HepG2 (cell line): ENCODE results near the gene PCDHAC1. TPM values are rescaled to one million over a fixed set of nuclear protein-coding genes. Genes with fewer than 3 reads are reported as not detected.

Experiments
- ATAC-seq: fragments of 200-7000 bp; cut with Tn5 transposase; 3 replicates; pipeline ENCODE4 v1.9.1; 2020; ENCODE audit warnings: mild to moderate bottlenecking, moderate library complexity
- BruUV-seq: library from RNA; stranded (reverse); fragments of 400-500 nt; replicated peaks from 2 replicates; lab custom pipeline; 2021; lab: Mats Ljungman, UMichigan
- CTCF ChIA-PET: fragments of 300-600 bp; formaldehyde crosslinking; extraction: SDS; loops from one replicate; lab custom pipeline; 2021; ENCODE audit warnings: low total read pairs, inconsistent platforms, low intra/inter-chr PET ratio; lab: Yijun Ruan, JAX
- POLR2A ChIA-PET: fragments of 350-600 bp; sonication (Branson Sonifier 250); formaldehyde crosslinking; loops from one replicate; lab custom pipeline; 2020; ENCODE audit warnings: antibody characterized with exemption, inconsistent platforms; lab: Yijun Ruan, JAX
- DNase-seq: peaks from one replicate; pipeline ENCODE4 v3.0.0-alpha.2; 2015; ENCODE audit warnings: low spot score
- FAIRE-seq: peaks from 3 replicates; lab custom pipeline; 2011; peaks lifted over from hg19 to GRCh38; lab: Jason Lieb, UNC
- H2AFZ ChIP-seq: one replicate; pipeline ENCODE4 v1.6.1; 2011; ENCODE audit warnings: low read length, inconsistent platforms
- H3K27ac ChIP-seq: fragments of 300-600 bp; 3 replicates; pipeline ENCODE4 v1.8.0; 2011; ENCODE audit warnings: mixed run types, mild to moderate bottlenecking, mixed read lengths, low read length, inconsistent platforms; ENCODE audit not compliant: insufficient read depth; ENCODE audit errors: extremely low read length
- H3K27me3 ChIP-seq, 2 experiments: fragments of 200-600 bp in 1 of 2; 2 replicates in 1 of 2; 3 replicates in 1 of 2; pipeline versions ENCODE4 v1.6.0 to v1.8.0; 2011; ENCODE audit warnings: low read length in 2 of 2, mild to moderate bottlenecking in 2 of 2, moderate library complexity in 2 of 2, inconsistent platforms in 1 of 2; ENCODE audit not compliant: insufficient read depth in 2 of 2, control insufficient read depth in 1 of 2
- H3K36me3 ChIP-seq, 2 experiments: fragments of 200-600 bp in 1 of 2; replicated peaks in 1 of 2; 2 replicates in 1 of 2; 3 replicates in 1 of 2; pipeline versions ENCODE4 v1.5.1 to v1.8.0; 2011; ENCODE audit warnings: low read length in 2 of 2, inconsistent platforms in 1 of 2; ENCODE audit not compliant: insufficient read depth in 2 of 2, control insufficient read depth in 1 of 2
- H3K4me1 ChIP-seq: 2 replicates; pipeline ENCODE4 v1.5.1; 2012; ENCODE audit warnings: low read length, inconsistent platforms; ENCODE audit not compliant: insufficient read depth
- H3K4me2 ChIP-seq: 2 replicates; pipeline ENCODE4 v1.6.0; 2011; ENCODE audit warnings: low read depth, low read length, inconsistent platforms
- H3K4me3 ChIP-seq, 3 experiments: fragments of 200-600 bp in 1 of 3; sonication (generic), shearing (Covaris generic) in 1 of 3; replicated peaks in 1 of 3; 2 replicates each; pipeline ENCODE4 v1.5.1; 2011 to 2016; ENCODE audit warnings: low read length in 3 of 3, inconsistent platforms in 2 of 3, low read depth in 2 of 3, mild to moderate bottlenecking in 2 of 3, control low read depth in 1 of 3, mixed read lengths in 1 of 3; ENCODE audit not compliant: insufficient read depth in 1 of 3
- H3K79me2 ChIP-seq: one replicate; pipeline ENCODE4 v1.6.1; 2011; ENCODE audit warnings: low read length, inconsistent platforms; ENCODE audit not compliant: insufficient read depth
- H3K9ac ChIP-seq: 2 replicates; pipeline ENCODE4 v1.6.0; 2011; ENCODE audit warnings: mild to moderate bottlenecking, low read depth, low read length, inconsistent platforms; ENCODE audit not compliant: insufficient read depth
- H3K9me3 ChIP-seq: 2 replicates; pipeline ENCODE4 v1.5.1; 2012; ENCODE audit warnings: mild to moderate bottlenecking, low read length
- H4K20me1 ChIP-seq: 2 replicates; pipeline ENCODE4 v1.6.0; 2011; ENCODE audit warnings: inconsistent platforms, mild to moderate bottlenecking, low read length, moderate library complexity; ENCODE audit not compliant: insufficient read depth
- MEIS2 ChIP-seq: sonication (generic); formaldehyde crosslinking; IDR thresholded peaks from 2 replicates; pipeline ENCODE4 v1.9.0; 2021; ENCODE audit warnings: mild to moderate bottlenecking, missing genetic modification reagents
- POLR2AphosphoS5 ChIP-seq: IDR thresholded peaks from 2 replicates; pipeline ENCODE4 v1.6.1; 2012; ENCODE audit warnings: low read depth, low read length
- ZNF598 ChIP-seq: sonication (generic); formaldehyde crosslinking; IDR thresholded peaks from 2 replicates; pipeline ENCODE4 v1.5.1; 2020; ENCODE audit warnings: mild to moderate bottlenecking, missing genetic modification reagents, borderline replicate concordance
- WGBS: methylation state at CpG from one replicate; pipeline ENCODE4 v1.1.6; 2017; ENCODE audit warnings: low lambda C conversion rate; 5-methylcytosine and 5-hydroxymethylcytosine counted together
- in situ Hi-C: cut with HindIII; loops from 2 replicates; pipeline ENCODE4 v1.10.0; 2017; ENCODE audit warnings: low pct_unique_long_range_greater_than_20kb; ENCODE audit not compliant: extremely low pct_ligation_motif_present
- intact Hi-C: fragments of 100-400 bp; cut with micrococcal nuclease; formaldehyde crosslinking; loops from one replicate; pipeline ENCODE4 v1.10.0; 2022; ENCODE audit not compliant: unreplicated experiment
- polyA plus RNA-seq, 8 experiments: library from polyadenylated mRNA; depleted of rRNA in 3 of 8; stranded (reverse) in 7 of 8; unstranded in 1 of 8; fragments of >200 nt; fragmentation: Illumina TruSeq in 4 of 8; extraction: Trizol in 4 of 8; gene quantifications; 2 replicates each; pipeline versions ENCODE4 v1.2.1 to v1.2.3, GENCODE V29; 2011 to 2016; ENCODE audit warnings: low read depth in 4 of 8, missing spikeins in 1 of 8, mixed read lengths in 1 of 8; ENCODE audit not compliant: insufficient read depth in 1 of 8
- total RNA-seq, 5 experiments: library from RNA; depleted of rRNA; stranded (reverse); fragments of >200 nt; fragmentation: Illumina TruSeq; extraction: Trizol; gene quantifications; 2 replicates each; pipeline ENCODE4 v1.2.3, GENCODE V29; 2016; ENCODE audit warnings: low read depth in 1 of 5
- TF ChIP-seq, protein P1 (sequence below): sonication (generic); formaldehyde crosslinking; IDR thresholded peaks from 2 replicates; pipeline ENCODE4 v1.4.0; 2020; ENCODE audit warnings: mild to moderate bottlenecking, missing genetic modification reagents, borderline replicate concordance
- TF ChIP-seq, protein P2 (sequence below): sonication (generic); formaldehyde crosslinking; IDR thresholded peaks from 2 replicates; pipeline ENCODE4 v1.5.0; 2020; ENCODE audit warnings: mild to moderate bottlenecking, missing genetic modification reagents
- TF ChIP-seq, protein P3 (sequence below): sonication (generic); formaldehyde crosslinking; IDR thresholded peaks from 2 replicates; pipeline ENCODE4 v1.5.1; 2020; ENCODE audit warnings: missing genetic modification reagents, mild to moderate bottlenecking, borderline replicate concordance
- TF ChIP-seq, protein P4 (sequence below): sonication (generic); formaldehyde crosslinking; IDR thresholded peaks from 2 replicates; pipeline ENCODE4 v1.5.0; 2020; ENCODE audit warnings: mild to moderate bottlenecking, missing genetic modification reagents, borderline replicate concordance

Gene PCDHAC1
- total and polyA plus RNA-seq, 2 of the 13 experiments (the other 11 are each of a cell fraction or from before 2014, with no cell fraction given) = 0.04 TPM; not detected in 1

DNA sequence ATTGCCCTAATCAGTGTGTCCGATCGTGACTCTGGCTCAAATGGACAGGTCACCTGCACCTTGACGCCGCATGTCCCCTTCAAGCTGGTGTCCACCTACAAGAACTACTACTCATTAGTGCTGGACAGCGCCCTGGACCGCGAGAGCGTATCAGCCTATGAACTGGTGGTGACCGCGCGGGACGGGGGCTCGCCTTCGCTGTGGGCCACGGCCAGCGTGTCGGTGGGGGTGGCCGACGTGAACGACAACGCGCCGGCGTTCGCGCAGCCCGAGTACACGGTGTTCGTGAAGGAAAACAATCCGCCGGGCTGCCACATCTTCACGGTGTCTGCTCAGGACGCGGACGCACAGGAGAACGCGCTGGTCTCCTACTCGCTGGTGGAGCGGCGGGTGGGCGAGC lies 42.7 kb upstream of the PCDHAC1 start (continued):
- TF ChIP-seq, protein P1, sequence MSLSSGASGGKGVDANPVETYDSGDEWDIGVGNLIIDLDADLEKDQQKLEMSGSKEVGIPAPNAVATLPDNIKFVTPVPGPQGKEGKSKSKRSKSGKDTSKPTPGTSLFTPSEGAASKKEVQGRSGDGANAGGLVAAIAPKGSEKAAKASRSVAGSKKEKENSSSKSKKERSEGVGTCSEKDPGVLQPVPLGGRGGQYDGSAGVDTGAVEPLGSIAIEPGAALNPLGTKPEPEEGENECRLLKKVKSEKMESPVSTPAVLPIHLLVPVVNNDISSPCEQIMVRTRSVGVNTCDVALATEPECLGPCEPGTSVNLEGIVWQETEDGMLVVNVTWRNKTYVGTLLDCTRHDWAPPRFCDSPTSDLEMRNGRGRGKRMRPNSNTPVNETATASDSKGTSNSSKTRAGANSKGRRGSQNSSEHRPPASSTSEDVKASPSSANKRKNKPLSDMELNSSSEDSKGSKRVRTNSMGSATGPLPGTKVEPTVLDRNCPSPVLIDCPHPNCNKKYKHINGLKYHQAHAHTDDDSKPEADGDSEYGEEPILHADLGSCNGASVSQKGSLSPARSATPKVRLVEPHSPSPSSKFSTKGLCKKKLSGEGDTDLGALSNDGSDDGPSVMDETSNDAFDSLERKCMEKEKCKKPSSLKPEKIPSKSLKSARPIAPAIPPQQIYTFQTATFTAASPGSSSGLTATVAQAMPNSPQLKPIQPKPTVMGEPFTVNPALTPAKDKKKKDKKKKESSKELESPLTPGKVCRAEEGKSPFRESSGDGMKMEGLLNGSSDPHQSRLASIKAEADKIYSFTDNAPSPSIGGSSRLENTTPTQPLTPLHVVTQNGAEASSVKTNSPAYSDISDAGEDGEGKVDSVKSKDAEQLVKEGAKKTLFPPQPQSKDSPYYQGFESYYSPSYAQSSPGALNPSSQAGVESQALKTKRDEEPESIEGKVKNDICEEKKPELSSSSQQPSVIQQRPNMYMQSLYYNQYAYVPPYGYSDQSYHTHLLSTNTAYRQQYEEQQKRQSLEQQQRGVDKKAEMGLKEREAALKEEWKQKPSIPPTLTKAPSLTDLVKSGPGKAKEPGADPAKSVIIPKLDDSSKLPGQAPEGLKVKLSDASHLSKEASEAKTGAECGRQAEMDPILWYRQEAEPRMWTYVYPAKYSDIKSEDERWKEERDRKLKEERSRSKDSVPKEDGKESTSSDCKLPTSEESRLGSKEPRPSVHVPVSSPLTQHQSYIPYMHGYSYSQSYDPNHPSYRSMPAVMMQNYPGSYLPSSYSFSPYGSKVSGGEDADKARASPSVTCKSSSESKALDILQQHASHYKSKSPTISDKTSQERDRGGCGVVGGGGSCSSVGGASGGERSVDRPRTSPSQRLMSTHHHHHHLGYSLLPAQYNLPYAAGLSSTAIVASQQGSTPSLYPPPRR (CRISPR knock-in tag) = no peak
- TF ChIP-seq ZNF598 (CRISPR knock-in tag) (no peak), MEIS2 (CRISPR knock-in tag) (no peak), POLR2AphosphoS5 (no peak)
- TF ChIP-seq, all 625 proteins: peak for 0

DNA sequence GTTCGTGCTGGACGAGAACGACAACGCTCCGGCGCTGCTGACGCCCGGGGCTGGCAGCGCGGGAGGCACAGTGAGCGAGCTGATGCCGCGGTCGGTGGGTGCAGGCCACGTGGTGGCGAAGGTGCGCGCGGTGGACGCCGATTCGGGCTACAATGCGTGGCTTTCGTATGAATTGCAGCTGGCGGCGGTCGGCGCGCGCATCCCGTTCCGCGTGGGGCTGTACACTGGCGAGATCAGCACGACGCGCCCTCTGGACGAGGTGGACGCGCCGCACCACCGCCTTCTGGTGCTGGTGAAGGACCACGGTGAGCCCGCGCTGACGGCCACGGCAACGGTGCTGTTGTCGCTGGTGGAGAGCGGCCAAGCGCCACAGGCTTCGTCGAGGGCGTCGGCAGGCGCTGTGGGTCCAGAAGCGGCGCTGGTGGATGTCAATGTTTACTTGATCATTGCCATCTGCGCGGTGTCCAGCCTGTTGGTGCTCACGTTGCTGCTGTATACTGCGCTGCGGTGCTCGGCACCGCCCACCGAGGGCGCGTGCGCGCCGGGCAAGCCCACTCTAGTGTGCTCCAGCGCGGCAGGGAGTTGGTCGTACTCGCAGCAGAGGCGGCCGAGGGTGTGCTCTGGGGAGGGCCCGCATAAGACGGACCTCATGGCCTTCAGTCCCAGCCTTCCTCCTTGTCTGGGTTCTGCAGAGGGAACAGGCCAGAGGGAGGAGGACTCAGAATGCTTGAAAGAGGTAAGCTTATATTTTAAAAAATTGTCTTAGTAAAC lies 42.0 kb upstream of the PCDHAC1 start:
- BruUV-seq = no TSS peak
- 88% methylated on average over 71 of the region's 79 CpGs for WGBS
- Histone ChIP-seq H3K4me2 (no peak overlapping the region), H3K36me3 (no peaks in the 10 kb centered on the region), H2AFZ (no peak overlapping the region), H3K27me3 (no peaks in the 10 kb centered on the region), H3K4me3 (no peak overlapping the region), H3K79me2 (no peaks in the 10 kb centered on the region), H4K20me1 (no peaks in the 10 kb centered on the region), H3K9me3 (no peaks in the 10 kb centered on the region), H3K9ac (no peak overlapping the region), H3K4me1 (no peaks in the 10 kb centered on the region), H3K27ac (no peak overlapping the region)
- FAIRE-seq (no peak), ATAC-seq (no peak), DNase-seq (no peak)
- ChIA-PET POLR2A (no interaction called here), CTCF (no interaction called here)
- intact Hi-C loops = no loop called here
- in situ Hi-C loops = no loop called here
- TF ChIP-seq, protein P2, sequence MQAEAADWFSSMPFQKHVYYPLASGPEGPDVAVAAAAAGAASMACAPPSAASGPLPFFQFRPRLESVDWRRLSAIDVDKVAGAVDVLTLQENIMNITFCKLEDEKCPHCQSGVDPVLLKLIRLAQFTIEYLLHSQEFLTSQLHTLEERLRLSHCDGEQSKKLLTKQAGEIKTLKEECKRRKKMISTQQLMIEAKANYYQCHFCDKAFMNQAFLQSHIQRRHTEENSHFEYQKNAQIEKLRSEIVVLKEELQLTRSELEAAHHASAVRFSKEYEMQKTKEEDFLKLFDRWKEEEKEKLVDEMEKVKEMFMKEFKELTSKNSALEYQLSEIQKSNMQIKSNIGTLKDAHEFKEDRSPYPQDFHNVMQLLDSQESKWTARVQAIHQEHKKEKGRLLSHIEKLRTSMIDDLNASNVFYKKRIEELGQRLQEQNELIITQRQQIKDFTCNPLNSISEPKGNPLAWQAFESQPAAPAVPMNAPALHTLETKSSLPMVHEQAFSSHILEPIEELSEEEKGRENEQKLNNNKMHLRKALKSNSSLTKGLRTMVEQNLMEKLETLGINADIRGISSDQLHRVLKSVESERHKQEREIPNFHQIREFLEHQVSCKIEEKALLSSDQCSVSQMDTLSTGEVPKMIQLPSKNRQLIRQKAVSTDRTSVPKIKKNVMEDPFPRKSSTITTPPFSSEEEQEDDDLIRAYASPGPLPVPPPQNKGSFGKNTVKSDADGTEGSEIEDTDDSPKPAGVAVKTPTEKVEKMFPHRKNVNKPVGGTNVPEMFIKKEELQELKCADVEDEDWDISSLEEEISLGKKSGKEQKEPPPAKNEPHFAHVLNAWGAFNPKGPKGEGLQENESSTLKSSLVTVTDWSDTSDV = no peak
- TF ChIP-seq, protein P3, sequence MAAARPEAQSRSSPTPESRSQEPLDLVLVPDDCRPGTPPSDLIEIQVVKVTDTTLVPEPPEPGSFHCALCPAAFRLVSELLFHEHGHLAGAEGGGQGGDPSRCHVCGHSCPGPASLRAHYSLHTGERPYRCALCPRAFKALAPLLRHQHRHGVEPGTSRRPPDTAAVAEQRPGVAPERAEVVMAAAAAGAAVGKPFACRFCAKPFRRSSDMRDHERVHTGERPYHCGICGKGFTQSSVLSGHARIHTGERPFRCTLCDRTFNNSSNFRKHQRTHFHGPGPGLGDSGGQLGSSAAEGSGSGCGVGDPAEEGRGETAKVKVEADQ (CRISPR knock-in tag) = no peak
- TF ChIP-seq, protein P4, sequence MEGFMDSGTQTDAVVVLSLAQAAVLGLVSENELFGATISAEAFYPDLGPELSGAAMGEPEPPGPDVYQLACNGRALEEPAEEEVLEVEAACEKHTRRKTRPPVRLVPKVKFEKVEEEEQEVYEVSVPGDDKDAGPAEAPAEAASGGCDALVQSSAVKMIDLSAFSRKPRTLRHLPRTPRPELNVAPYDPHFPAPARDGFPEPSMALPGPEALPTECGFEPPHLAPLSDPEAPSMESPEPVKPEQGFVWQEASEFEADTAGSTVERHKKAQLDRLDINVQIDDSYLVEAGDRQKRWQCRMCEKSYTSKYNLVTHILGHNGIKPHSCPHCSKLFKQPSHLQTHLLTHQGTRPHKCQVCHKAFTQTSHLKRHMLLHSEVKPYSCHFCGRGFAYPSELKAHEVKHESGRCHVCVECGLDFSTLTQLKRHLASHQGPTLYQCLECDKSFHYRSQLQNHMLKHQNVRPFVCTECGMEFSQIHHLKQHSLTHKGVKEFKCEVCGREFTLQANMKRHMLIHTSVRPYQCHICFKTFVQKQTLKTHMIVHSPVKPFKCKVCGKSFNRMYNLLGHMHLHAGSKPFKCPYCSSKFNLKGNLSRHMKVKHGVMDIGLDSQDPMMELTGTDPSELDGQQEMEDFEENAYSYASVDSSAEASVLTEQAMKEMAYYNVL = no peak
